ENCODE data around the gene MRPL55. TPM values are rescaled to one million over a fixed set of nuclear protein-coding genes. Genes with fewer than 3 reads are reported as not detected.
"Not testable (repeated sequence)": the region's sequence is repeated elsewhere in the genome, so short reads cannot be mapped to it uniquely, and the experiment has no call there.

The MRPL55 gene
- total RNA-seq, 4 donors from 2014 or later = 68.7 to 83.7 (median 80.0) TPM

DNA sequence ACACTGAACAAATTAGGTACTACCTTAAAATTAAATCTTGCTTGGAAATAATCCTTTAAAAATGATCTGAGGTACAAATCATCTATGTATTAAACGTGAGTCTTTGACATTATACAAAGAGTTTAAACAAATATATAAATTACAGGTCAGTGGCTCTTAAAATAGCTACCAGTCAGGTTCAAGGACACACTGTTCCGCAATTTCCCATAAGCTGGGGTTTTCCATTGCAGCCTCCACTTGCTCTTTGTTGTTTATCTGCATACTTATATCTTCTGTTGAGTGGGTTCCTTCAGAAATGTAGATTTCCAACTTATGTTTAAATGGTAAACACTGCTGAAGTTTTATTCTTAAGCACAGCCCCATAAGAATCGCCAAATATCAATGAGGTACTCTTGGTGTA is 5.7 kb upstream of the MRPL55 start:
- Histone ChIP-seq H3K4me3 (no peak overlapping the region), H3K9me3 (no peaks in the 10 kb centered on the region), H3K27ac (no peak overlapping the region), H3K27me3 (no peaks in the 10 kb centered on the region), H3K4me1 (peaks cover 0 to 9% (median 4%) of the 10 kb centered on the region in 4 donors), H3K36me3 (no peaks in the 10 kb centered on the region)
- TF ChIP-seq EP300 (IDR thresholded peaks at IDR 0.05) (no peak), POLR2A (IDR thresholded peaks at IDR 0.05) (no peak)
- TF ChIP-seq, protein P1, sequence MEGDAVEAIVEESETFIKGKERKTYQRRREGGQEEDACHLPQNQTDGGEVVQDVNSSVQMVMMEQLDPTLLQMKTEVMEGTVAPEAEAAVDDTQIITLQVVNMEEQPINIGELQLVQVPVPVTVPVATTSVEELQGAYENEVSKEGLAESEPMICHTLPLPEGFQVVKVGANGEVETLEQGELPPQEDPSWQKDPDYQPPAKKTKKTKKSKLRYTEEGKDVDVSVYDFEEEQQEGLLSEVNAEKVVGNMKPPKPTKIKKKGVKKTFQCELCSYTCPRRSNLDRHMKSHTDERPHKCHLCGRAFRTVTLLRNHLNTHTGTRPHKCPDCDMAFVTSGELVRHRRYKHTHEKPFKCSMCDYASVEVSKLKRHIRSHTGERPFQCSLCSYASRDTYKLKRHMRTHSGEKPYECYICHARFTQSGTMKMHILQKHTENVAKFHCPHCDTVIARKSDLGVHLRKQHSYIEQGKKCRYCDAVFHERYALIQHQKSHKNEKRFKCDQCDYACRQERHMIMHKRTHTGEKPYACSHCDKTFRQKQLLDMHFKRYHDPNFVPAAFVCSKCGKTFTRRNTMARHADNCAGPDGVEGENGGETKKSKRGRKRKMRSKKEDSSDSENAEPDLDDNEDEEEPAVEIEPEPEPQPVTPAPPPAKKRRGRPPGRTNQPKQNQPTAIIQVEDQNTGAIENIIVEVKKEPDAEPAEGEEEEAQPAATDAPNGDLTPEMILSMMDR (IDR thresholded peaks at IDR 0.05) = no peak
- 77% methylated on average over 3 of the region's 3 CpGs for WGBS, 2 donors
- no peak for DNase-seq (ENCODE audit: low spot score in 2 of 2)

GRCh38 chr1:228112617-228113016 is 3.5 kb upstream of the MRPL55 start:
- Histone ChIP-seq H3K9me3 (no peaks in the 10 kb centered on the region), H3K4me3 (no peak overlapping the region), H3K27me3 (no peaks in the 10 kb centered on the region), H3K27ac (no peak overlapping the region), H3K36me3 (peaks cover 0 to 4% (median 0%) of the 10 kb centered on the region in 3 donors), H3K4me1 (peaks cover 0 to 23% (median 13%) of the 10 kb centered on the region in 4 donors)
- 84 to 89% methylated on average over 1 of the region's 1 CpG for WGBS, 2 donors
- TF ChIP-seq, protein P1 (IDR thresholded peaks at IDR 0.05) = no peak
- TF ChIP-seq POLR2A (IDR thresholded peaks at IDR 0.05) (no peak), EP300 (IDR thresholded peaks at IDR 0.05) (no peak)
- DNase-seq (ENCODE audit: low spot score in 2 of 2) = no peak

GRCh38 chr1:228112167-228112566 is 3.1 kb upstream of the MRPL55 start:
- peaks cover 0 to 23% (median 13%) of the 10 kb centered on the region in 4 donors for H3K4me1 ChIP-seq
- no peak for TF ChIP-seq POLR2A (IDR thresholded peaks at IDR 0.05)
- TF ChIP-seq, protein P1 (IDR thresholded peaks at IDR 0.05) = no peak
- no peak for TF ChIP-seq EP300 (IDR thresholded peaks at IDR 0.05)
- peaks cover 0 to 9% (median 0%) of the 10 kb centered on the region in 3 donors for H3K36me3 ChIP-seq
- 90 to 92% methylated on average over 7 of the region's 7 CpGs for WGBS, 2 donors
- H3K27ac ChIP-seq = no peak overlapping the region
- no peak overlapping the region for H3K4me3 ChIP-seq
- no peaks in the 10 kb centered on the region for H3K27me3 ChIP-seq
- DNase-seq (ENCODE audit: low spot score in 2 of 2) = no peak
- H3K9me3 ChIP-seq = no peaks in the 10 kb centered on the region

DNA sequence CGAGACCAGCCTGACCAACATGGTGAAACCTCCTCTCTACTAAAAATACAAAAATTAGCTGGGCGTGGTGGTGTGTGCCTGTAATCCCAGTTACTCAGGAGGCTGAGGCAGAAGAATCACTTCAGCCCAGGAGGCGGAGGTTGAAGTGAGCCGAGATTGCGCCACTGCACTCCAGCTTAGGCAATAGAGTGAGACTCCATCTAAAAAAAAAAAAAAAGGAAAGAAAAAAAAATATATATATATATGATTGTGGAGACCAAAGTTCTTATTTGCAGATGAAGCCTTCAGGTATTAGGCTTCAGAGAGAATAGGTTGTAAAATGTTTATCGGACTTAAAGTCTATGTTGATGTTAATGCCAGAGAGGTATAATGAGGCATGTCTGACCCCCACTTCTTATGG is 2.2 kb upstream of the MRPL55 start:
- WGBS, 2 donors = 93 to 95% methylated on average over 6 of the region's 6 CpGs
- Histone ChIP-seq H3K36me3 (peaks cover 0 to 17% (median 0%) of the 10 kb centered on the region in 3 donors), H3K4me1 (peaks cover 0 to 23% (median 13%) of the 10 kb centered on the region in 4 donors)
- H3K27me3 ChIP-seq; H3K4me3 ChIP-seq; H3K27ac ChIP-seq; H3K9me3 ChIP-seq; DNase-seq (ENCODE audit: low spot score in 2 of 2): not testable (repeated sequence)

GRCh38 chr1:228110556-228110955 is 1.5 kb upstream of the MRPL55 start:
- 82 to 93% methylated on average over 7 of the region's 7 CpGs for WGBS, 2 donors
- TF ChIP-seq, protein P1 (IDR thresholded peaks at IDR 0.05) = no peak
- no peak for TF ChIP-seq POLR2A (IDR thresholded peaks at IDR 0.05)
- TF ChIP-seq EP300 (IDR thresholded peaks at IDR 0.05) = no peak
- no peaks in the 10 kb centered on the region for H3K27me3 ChIP-seq
- H3K4me3 ChIP-seq = no peak overlapping the region
- H3K9me3 ChIP-seq = no peaks in the 10 kb centered on the region
- no peak for DNase-seq (ENCODE audit: low spot score in 2 of 2)
- peaks cover 0 to 23% (median 13%) of the 10 kb centered on the region in 4 donors for H3K4me1 ChIP-seq
- peaks cover 0 to 25% (median 0%) of the 10 kb centered on the region in 3 donors for H3K36me3 ChIP-seq
- peak overlapping the region; percentile 93 to 99 (median 98) for H3K27ac ChIP-seq

All from tibial nerve (tissue), 4 donors.